Measurements from ENCODE around the gene SULT1A3. TPM values are rescaled to one million over a fixed set of nuclear protein-coding genes. Genes with fewer than 3 reads are reported as not detected.
"Not testable (repeated sequence)": the region's sequence is repeated elsewhere in the genome, so short reads cannot be mapped to it uniquely, and the experiment has no call there.

SULT1A3 gene
- total RNA-seq, 1 donor from 2014 or later, result 12.5 TPM

DNA sequence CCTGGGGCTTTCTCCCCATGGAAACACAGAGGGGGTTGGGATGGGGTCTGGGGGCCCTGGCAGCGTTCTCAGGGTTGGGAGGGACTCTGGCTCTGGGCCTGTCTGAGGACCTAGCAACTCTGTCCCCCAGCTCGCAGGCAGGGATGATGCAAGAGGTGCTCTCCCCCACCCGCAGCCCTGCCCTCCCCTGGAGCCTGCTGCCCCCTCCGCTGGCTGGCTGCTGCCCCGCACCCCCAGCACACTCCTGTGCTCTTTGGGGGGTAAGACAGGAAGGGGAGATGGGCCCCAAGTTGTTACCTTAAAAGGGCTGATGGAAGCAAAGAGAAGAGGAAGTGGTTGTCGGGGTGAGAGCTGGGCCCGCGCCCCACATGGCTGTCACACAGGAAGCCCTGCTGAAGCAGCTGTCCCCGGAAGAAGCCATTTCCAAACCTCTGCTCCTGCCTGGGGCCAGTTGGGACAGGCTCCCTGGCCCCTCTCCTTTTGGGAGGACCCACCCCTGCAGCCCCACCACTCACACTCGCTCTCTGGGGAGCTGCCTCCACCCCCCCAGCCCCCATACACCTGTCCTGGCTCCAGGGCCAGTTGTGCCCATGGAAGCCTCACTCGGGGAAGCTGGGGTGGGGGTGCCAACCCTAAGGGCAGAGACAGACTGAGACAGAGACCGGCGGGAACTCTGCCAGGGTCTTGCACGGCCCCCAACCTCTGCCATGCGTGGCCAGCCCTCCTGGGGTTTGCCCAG lies 13.2 kb upstream of the SULT1A3 start:
- DNase-seq (peak; percentile 73), ATAC-seq (peak; percentile 24)
- intact Hi-C loops (cut with micrococcal nuclease), result no loop called here

DNA sequence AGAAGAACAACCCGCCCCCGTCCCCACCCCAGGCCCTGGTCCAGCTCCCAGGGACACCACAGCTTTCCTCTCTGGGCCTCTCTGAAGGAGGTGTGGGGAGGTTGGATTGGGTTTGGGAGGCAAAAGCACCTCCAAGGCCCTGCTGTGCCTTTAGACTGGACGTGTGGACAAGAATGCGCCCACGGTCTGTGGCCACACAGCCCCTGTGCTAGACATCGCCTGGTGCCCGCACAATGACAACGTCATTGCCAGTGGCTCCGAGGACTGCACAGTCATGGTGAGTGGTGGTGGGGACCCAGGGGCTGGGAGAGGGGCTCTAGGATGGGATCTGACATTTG lies 12.6 kb upstream of the SULT1A3 start:
- intact Hi-C loops (cut with micrococcal nuclease), result no loop called here
- ATAC-seq (no peak), DNase-seq (no peak)

DNA sequence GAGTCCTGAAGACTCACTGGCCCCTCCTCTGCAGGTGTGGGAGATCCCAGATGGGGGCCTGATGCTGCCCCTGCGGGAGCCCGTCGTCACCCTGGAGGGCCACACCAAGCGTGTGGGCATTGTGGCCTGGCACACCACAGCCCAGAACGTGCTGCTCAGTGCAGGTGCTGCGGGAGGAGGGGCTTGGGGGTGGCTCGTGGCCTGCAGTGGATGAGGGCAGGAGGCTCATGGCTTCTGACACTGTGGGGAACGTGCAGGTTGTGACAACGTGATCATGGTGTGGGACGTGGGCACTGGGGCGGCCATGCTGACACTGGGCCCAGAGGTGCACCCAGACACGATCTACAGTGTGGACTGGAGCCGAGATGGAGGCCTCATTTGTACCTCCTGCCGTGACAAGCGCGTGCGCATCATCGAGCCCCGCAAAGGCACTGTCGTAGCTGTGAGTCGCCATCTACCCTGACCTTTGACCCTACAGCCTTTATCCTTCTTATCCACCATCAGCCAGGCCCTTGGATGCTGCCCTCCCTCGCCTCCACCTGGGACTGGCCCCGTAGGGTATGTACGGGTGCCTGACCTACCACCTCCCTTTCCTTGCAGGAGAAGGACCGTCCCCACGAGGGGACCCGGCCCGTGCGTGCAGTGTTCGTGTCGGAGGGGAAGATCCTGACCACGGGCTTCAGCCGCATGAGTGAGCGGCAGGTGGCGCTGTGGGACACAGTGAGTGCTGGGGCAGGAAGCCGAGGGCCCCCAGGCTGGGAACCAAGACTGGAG lies 12.1 kb upstream of the SULT1A3 start:
- ATAC-seq (peak; percentile 15), DNase-seq (peak; percentile 86)
- intact Hi-C loops (cut with micrococcal nuclease), result no loop called here

DNA sequence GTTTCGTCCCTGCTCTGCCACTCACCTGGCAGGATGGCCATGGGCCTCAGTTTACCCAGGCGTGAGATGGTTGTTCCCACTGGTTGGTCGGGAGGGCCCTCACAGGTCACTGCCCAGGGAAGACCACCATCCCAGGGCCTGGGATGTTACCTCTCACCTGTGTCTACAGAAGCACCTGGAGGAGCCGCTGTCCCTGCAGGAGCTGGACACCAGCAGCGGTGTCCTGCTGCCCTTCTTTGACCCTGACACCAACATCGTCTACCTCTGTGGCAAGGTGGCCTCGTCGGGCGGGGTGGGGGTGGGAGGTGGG lies 11.5 kb upstream of the SULT1A3 start:
- intact Hi-C loops (cut with micrococcal nuclease), result no loop called here
- DNase-seq, result no peak
- ATAC-seq, result no peak

DNA sequence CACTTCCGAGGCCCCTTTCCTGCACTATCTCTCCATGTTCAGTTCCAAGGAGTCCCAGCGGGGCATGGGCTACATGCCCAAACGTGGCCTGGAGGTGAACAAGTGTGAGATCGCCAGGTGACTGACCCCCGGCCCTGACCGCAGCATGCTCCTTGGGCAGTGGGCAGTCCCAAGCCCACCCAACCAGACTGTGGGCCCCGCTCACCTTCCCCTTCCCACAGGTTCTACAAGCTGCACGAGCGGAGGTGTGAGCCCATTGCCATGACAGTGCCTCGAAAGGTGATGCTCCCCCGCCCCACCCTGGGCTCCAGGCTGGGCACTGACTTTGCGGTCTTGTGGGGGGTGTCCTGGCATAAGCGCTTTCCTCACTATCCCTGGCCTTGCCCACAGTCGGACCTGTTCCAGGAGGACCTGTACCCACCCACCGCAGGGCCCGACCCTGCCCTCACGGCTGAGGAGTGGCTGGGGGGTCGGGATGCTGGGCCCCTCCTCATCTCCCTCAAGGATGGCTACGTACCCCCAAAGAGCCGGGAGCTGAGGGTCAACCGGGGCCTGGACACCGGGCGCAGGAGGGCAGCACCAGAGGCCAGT lies 11.0 kb upstream of the SULT1A3 start:
- intact Hi-C loops (cut with micrococcal nuclease), result no loop called here
- DNase-seq (peak; percentile 29), ATAC-seq (no peak)

DNA sequence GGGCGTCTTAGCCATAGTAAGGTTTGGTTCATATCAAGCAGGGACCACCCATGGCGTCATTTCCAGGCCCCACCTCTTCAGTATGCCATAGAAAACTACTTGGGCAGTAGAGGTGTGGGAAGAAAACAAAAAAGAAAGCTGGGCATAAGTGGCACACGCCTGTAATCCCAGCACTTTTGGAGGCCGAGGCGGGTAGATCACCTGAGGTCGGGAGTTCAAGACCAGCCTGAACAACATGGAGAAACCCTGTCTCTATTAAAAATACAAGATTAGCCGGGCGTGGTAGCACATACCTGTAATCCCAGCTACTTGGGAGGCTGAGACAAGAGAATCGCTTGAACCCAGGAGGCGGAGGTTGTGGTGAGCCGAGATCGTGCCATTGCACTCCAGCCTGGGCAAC lies 7.9 kb upstream of the SULT1A3 start:
- ATAC-seq; intact Hi-C loops (cut with micrococcal nuclease); DNase-seq: not testable (repeated sequence)

DNA sequence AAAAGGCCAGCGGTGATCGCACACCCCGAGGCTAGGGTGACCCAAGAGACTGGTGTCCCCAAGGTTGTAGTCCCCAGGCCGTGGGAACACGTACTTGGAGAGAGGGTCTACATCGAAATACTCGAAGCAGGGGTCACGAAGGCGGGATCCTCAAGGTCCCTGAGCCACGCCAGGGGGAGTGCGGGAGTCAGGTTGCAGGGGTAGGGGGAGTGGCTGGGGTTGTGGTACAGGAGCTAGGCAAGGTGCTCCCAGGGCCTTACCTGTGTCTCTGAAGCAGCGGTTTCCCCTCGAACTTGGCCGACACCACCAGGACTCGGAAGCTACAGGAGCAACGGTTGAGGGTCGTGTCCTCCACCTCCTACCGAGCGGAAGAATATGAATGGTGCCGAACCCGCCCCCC lies 6.0 kb upstream of the SULT1A3 start:
- intact Hi-C loops (cut with micrococcal nuclease); DNase-seq: not testable (repeated sequence)
- peak; percentile 19 for ATAC-seq

DNA sequence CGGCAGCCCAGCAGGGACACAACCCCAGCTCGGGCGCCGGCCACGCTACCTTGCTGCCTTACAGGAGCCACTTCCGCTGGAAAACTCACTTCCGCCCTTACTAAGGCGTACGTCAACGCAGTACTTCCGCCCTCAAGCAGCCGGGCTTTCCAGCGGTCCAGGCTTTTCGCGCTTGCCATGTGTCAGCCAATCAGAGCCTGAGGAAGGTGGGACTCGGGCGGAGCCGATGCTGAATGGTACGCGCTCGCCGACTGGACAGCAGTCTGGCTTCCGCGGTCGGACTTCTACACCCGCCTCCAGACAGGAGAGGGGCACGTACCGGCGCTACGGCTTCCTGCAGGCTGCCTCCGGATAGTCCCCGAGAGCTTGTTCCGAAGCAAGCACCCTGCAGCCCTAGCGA lies 5.4 kb upstream of the SULT1A3 start, which contains the start of the genes BOLA2B and SLX1A:
Gene BOLA2B, minus strand, starts transcription at position 52 of the 400 bp plus-strand sequence. CDS start 71 bp downstream, outside the sequence.
Gene SLX1A, plus strand, starts transcription at position 261 of the 400 bp plus-strand sequence. CDS start 210 bp downstream, outside the sequence.
- peak; percentile 95 for ATAC-seq
- intact Hi-C loops (cut with micrococcal nuclease); DNase-seq: not testable (repeated sequence)

DNA sequence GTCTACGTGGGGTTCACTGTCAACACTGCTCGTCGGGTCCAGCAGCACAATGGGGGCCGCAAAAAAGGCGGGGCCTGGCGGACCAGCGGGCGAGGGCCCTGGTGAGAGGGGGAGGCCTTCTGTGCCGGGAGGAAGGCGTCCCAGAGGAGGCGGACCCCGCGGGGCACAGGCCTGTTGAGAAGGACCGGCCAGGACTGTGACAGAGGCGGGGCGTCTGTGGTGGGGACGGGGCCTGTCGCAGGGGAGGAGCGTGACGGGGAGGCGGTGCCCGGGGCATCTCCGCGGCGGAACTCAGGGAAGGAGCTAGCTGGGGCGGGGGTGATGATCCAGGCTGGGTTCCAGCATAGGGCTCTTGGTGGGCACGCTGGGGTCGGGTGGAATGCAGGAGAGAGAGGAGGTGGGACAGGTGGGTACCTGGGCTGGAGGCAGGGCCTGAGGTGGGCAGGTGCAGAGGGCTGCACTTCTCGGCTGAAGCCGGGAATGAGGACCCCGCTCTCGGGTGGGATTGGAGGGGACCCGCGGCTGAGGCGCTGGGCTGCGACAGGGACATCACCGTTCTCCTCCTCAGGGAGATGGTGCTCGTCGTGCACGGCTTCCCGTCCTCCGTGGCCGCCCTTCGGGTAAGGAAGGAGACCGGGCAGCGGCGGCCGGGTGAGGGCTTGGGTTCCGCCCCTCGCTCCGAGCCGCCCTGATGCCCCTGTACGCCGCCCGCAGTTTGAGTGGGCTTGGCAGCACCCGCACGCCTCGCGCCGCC lies 4.7 kb upstream of the SULT1A3 start:
- DNase-seq; intact Hi-C loops (cut with micrococcal nuclease): not testable (repeated sequence)
- peak; percentile 84 for ATAC-seq

DNA sequence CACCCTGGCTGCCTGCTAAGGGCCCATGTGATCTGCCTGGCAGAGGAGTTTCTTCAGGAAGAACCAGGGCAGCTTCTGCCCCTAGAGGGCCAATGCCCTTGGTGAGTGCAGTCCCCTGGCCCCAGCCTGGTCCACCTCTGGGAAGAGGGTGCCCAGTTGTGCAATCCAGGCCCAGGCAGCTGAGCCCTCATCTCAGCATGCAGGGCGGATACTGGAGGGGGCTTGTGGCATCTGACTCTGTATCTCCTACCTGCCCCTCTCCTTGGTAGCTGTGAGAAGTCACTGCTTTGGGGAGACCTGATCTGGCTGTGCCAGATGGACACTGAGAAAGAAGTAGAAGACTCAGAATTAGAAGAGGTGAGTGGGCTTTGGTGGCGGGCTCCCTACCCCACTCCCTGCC lies 2.1 kb upstream of the SULT1A3 start:
- intact Hi-C loops (cut with micrococcal nuclease); DNase-seq; ATAC-seq: not testable (repeated sequence)

DNA sequence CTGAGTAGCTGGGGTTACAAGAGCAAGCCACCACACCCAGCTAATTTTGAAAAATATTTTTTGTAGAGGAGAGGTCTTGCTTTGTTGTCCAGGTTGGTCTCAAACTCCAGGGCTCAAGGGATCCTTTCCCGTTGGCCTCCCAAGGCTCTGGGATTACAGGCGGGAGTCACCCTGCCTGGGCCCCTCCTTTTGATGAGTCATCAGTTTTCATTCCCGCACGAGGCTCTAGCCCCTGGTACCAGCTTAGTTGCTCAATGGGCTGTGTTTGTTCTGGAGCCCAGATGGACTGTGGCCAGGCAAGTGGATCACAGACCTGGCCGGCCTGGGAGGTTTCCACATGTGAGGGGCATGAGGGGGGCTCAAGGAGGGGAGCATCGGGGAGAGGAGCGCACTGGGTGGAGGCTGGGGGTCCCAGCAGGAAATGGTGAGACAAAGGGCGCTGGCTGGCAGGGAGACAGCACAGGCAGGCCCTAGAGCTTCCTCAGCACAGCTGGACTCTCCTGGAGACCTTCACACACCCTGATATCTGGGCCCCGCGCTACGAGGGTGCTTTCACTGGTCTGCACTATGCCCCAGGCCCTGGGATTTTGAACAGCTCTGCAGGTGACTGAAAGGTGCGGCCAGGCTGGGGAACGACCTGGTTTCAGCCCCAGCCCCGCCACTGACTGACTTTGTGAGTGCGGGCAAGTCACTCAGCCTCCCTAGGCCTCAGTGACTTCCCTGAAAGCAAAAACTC lies 721 bp downstream of the SULT1A3 start:
- ATAC-seq, result peak; percentile 42
- intact Hi-C loops (cut with micrococcal nuclease), result not testable (repeated sequence)

DNA sequence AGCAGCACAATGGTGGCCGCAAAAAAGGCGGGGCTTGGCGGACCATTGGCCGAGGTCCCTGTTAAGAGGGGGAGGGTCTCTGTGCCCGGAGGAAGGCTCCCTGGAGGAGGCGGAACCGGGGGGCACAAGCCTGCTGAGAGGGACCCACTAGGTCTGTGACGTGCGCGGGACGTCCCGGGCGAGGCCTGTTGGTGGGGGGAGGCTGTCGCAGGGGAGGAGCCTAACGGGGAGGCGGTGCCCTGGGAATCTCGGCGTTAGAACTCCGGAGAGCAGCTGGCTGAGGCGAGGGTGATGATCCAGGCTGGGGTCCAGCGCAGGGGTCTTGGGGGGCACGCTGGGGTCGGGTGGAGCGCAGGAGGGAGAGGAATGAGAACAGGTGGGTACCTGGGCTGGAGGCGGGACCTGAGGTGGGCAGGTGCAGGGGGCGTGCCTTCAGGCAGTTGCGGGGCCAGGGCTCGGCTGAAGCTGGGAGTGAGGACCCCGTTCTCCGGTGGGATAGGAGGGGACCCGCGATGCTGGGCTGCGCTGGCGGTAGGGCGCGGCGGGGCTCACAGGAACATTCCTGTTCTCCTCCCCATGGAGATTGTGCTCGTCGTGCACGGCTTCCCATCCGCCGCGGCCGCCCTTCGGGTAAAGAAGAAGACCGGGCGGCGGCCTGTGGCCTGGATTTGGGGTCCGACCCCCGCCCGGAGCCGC lies 6.6 kb downstream of the SULT1A3 start:
- DNase-seq, result peak; percentile 31
- ATAC-seq, result peak; percentile 73
- intact Hi-C loops (cut with micrococcal nuclease), result not testable (repeated sequence)

More for the DNA sequence above, 721 bp downstream of the SULT1A3 start:
- DNase-seq, result not testable (repeated sequence)

DNA sequence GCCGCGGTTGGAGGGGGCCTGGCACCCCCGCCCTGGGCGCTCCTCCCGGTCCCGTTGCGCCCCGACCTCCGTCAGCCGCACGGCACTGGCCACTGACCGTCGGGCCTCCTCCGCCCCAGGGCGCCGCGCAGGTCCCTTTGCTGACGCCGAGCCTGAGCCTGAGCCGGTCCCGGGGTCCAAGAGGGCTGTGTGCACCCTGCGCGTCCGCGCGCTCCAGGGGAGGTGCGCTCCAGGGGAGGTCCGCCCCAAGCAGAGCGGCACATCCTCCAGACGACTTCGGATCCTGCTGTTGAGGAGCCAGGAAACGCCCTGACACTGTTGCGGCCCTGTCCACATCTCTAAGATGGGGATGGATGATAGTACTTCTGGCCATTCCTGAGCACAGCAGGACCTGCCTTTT lies 7.2 kb downstream of the SULT1A3 start:
- ATAC-seq, result peak; percentile 37
- DNase-seq; intact Hi-C loops (cut with micrococcal nuclease): not testable (repeated sequence)

DNA sequence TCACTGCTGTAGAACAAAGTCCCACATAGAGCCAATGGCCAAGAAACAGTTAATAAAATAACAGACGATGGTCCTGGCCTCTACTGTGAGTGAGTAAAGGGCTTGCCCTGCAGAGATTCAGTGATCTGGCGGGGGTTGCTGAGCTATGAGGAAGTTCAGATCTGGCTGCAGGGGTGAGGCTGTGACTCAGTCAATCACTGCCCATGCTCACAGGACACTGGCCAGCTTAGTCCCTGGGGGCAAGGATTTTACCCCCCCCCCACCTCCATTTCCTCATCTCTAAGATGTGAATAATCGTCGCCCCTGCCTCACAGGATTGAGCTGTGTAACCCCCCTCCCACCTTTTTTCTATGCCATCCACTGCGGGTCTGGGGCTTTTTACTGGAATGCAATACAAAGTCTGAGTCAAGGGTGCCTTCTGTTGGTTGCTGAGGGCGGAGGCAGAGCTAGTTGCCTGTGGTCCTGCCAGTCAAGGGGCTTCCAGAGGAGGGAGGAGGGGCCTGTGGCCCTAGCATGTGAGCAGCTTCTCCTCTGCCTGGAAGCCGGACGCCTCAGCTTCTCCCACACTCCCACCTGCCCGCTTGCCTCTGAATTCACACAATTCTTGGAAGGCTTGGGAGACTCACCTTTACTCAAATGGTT lies 8.1 kb downstream of the SULT1A3 start:
- ATAC-seq (peak; percentile 31), DNase-seq (peak; percentile 18)
- intact Hi-C loops (cut with micrococcal nuclease), result not testable (repeated sequence)

DNA sequence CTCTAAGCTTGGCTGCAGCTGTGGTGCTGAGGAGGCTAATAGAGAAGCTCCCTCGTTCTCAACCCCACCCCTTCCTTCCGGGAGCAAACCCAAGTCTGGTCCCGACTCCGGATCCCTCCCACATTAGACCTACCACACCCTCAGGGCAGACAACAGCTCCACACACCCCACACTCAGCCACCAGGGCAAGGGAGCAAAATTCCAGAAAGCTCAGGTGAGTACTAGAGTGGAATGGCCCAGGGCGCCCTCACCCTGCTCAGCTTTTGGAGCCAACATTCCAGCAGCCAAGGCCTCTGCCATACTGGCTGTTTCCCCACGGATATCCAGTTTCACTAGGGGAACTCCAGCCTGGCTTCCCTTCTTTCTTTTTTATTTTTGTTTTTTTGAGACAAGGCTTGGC lies 10.0 kb downstream of the SULT1A3 start:
- DNase-seq, result not testable (repeated sequence)
- peak; percentile 52 for ATAC-seq

DNA sequence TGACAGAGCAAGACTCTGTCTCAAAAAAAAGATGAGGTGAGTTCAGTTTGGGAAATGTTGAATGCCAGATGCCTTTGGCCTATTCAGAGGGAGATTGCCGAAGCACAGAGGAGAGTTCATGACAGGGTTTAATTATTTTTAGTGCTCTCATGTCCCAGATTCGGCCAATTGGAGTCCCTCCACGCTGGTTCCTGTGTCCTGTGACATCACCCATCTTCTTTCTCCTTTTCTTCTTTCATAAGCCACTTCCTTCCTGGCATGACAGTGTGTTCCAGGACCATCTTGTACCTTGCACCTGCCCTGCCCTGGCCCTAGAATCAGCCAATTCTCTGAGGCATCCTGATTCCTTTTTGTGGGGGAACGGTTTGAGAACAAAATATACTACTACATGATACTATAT lies 12.4 kb downstream of the SULT1A3 start:
- intact Hi-C loops (cut with micrococcal nuclease); ATAC-seq: not testable (repeated sequence)

More for the DNA sequence above, 10.0 kb downstream of the SULT1A3 start:
- intact Hi-C loops (cut with micrococcal nuclease), result not testable (repeated sequence)

DNA sequence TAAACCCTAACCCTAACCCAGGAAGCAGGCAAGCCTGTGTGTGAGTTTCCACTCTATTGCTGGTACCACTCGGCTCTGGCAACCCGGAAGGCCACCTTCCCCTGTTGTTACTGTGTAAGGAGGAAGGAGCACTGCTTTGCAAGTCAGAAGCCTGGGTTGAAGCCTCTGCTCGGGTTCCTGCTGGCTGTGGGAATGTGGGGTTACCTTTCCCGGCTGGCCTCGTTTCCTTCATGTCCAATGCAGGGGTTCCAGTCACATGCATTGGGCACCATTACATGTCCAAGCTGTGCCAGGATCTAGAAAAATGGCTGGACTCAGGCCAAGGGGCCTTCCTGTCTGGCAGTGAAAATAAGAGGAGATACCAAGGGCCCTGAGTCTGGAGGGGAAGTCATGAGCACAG lies 18.0 kb downstream of the SULT1A3 start:
- ATAC-seq; intact Hi-C loops (cut with micrococcal nuclease): not testable (repeated sequence)
- peak; percentile 3 for DNase-seq

More for the DNA sequence above, 12.4 kb downstream of the SULT1A3 start:
- DNase-seq, result not testable (repeated sequence)
